Measurements from ENCODE around the gene IPO4. TPM values are rescaled to one million over a fixed set of nuclear protein-coding genes. Genes with fewer than 3 reads are reported as not detected.

IPO4 gene
- total and polyA plus RNA-seq, 7 donors, result 3.0 to 37.1 (median 12.8) TPM

GRCh38 chr14:24133735-24134134, 54.9 kb downstream of the IPO4 start:
- peaks cover 0 to 25% (median 20%) of the 10 kb centered on the region in 4 donors for H3K4me1 ChIP-seq
- TF ChIP-seq CTCF (IDR thresholded peaks at IDR 0.05), result no peak
- TF ChIP-seq POLR2A (IDR thresholded peaks at IDR 0.05), result no peak
- no peak for TF ChIP-seq EP300 (IDR thresholded peaks at IDR 0.05)
- TF ChIP-seq POLR2AphosphoS5 (IDR thresholded peaks at IDR 0.05), result no peak
- no peak overlapping the region for H3K27ac ChIP-seq
- no peaks in the 10 kb centered on the region for H3K9me3 ChIP-seq
- no peak for DNase-seq
- intact Hi-C loops (cut with DNase I), result no loop called here
- 91 to 96% methylated on average over 1 of the region's 1 CpG for WGBS, 2 donors
- H3K27me3 ChIP-seq, result no peaks in the 10 kb centered on the region
- H3K4me3 ChIP-seq, result no peak overlapping the region
- peaks cover 8 to 14% (median 11%) of the 10 kb centered on the region in 4 donors for H3K36me3 ChIP-seq

- intact Hi-C loops (cut with DNase I), result no loop called here
- no peaks in the 10 kb centered on the region for H3K9me3 ChIP-seq
- H3K27me3 ChIP-seq, result no peaks in the 10 kb centered on the region
- no peak overlapping the region for H3K4me3 ChIP-seq
- H3K36me3 ChIP-seq, result peaks cover under 1 to 6% (median 4%) of the 10 kb centered on the region in 4 donors
- no peak overlapping the region for H3K27ac ChIP-seq
- 94% methylated on average over 2 of the region's 2 CpGs for WGBS, 2 donors
- TF ChIP-seq POLR2AphosphoS5 (IDR thresholded peaks at IDR 0.05) (no peak), POLR2A (IDR thresholded peaks at IDR 0.05) (no peak), EP300 (IDR thresholded peaks at IDR 0.05) (no peak), CTCF (IDR thresholded peaks at IDR 0.05) (no peak)
- no peak for DNase-seq
- H3K4me1 ChIP-seq, result peaks cover 0 to 21% (median 19%) of the 10 kb centered on the region in 4 donors
Observed at GRCh38 chr14:24132976-24133375, 55.6 kb downstream of the IPO4 start.

GRCh38 chr14:24132061-24132685, 56.4 kb downstream of the IPO4 start:
- Histone ChIP-seq H3K27me3 (no peaks in the 10 kb centered on the region), H3K4me1 (peaks cover 0 to 17% (median 12%) of the 10 kb centered on the region in 4 donors), H3K9me3 (no peaks in the 10 kb centered on the region), H3K27ac (peak overlapping the region in 1 of 4 donors; percentile 25), H3K36me3 (no peaks in the 10 kb centered on the region), H3K4me3 (no peak overlapping the region)
- 49 to 79% methylated on average over 24 of the region's 24 CpGs for WGBS, 2 donors
- DNase-seq, result no peak
- no peak for TF ChIP-seq EP300 (IDR thresholded peaks at IDR 0.05)
- no peak for TF ChIP-seq CTCF (IDR thresholded peaks at IDR 0.05)
- TF ChIP-seq POLR2A (IDR thresholded peaks at IDR 0.05), result no peak
- no peak for TF ChIP-seq POLR2AphosphoS5 (IDR thresholded peaks at IDR 0.05)
- intact Hi-C loops (cut with DNase I), result no loop called here

- WGBS, 2 donors, result 92% methylated on average over 15 of the region's 15 CpGs
- DNase-seq, result no peak
- TF ChIP-seq POLR2AphosphoS5 (IDR thresholded peaks at IDR 0.05), result no peak
- no peak for TF ChIP-seq POLR2A (IDR thresholded peaks at IDR 0.05)
- TF ChIP-seq CTCF (IDR thresholded peaks at IDR 0.05), result no peak
Observed at GRCh38 chr14:24131549-24131966, 57.1 kb downstream of the IPO4 start.

More at GRCh38 chr14:24131549-24131966, 57.1 kb downstream of the IPO4 start:
- H3K4me1 ChIP-seq, result peaks cover 0 to 11% (median 6%) of the 10 kb centered on the region in 4 donors
- intact Hi-C loops (cut with DNase I), result no loop called here
- H3K36me3 ChIP-seq, result no peaks in the 10 kb centered on the region
- H3K9me3 ChIP-seq, result no peaks in the 10 kb centered on the region
- H3K27ac ChIP-seq, result peak overlapping the region in 2 of 4 donors; percentile 25 to 27
- H3K27me3 ChIP-seq, result no peaks in the 10 kb centered on the region
- H3K4me3 ChIP-seq, result no peak overlapping the region
